SH-SY5Y (cell line): ENCODE results near the gene GYG1.

Source experiments
- GATA2 ChIP-seq: IDR thresholded peaks from 2 replicates; pipeline ENCODE4 v1.6.1; 2011; ENCODE audit warnings: mild to moderate bottlenecking, low read depth, low read length
- GATA3 ChIP-seq: IDR thresholded peaks from 2 replicates; pipeline ENCODE4 v1.6.1; 2011; ENCODE audit warnings: low read depth, mild to moderate bottlenecking, low read length, moderate library complexity

- TF ChIP-seq GATA3 (no peak), GATA2 (no peak)
Measured at GRCh38 chr3:148992027-148992634, 791 bp downstream of the GYG1 start.
